Suprapubic skin (tissue), 4 donors: ENCODE results near the gene GUCY2F. TPM values are rescaled to one million over a fixed set of nuclear protein-coding genes. Genes with fewer than 3 reads are reported as not detected.

Experiments
- DNase-seq, 2 donors: peaks; one replicate each; pipeline ENCODE4 v3.0.0-alpha.2; 2019; ENCODE audit warnings: low spot score in 2 of 2
- H3K27ac ChIP-seq: fragments of 200-600 bp; sonication (generic); one replicate; pipeline ENCODE4 v1.5.1; 2019
- H3K27me3 ChIP-seq: fragments of 200-600 bp; sonication (generic); one replicate; pipeline ENCODE4 v1.5.1; 2019
- H3K36me3 ChIP-seq: fragments of 200-600 bp; sonication (generic); one replicate; pipeline ENCODE4 v1.5.1; 2019
- H3K4me1 ChIP-seq: fragments of 200-600 bp; sonication (generic); one replicate; pipeline ENCODE4 v1.5.1; 2019
- H3K4me3 ChIP-seq: fragments of 200-600 bp; sonication (generic); one replicate; pipeline ENCODE4 v1.5.1; 2019; ENCODE audit warnings: mild to moderate bottlenecking
- H3K9me3 ChIP-seq: fragments of 200-600 bp; sonication (generic); one replicate; pipeline ENCODE4 v1.5.1; 2019
- CTCF ChIP-seq, 2 donors: fragments of 200-600 bp in 1 of 2; fragments of 450-650 bp in 1 of 2; sonication (generic) in 1 of 2; IDR thresholded peaks; one replicate each; pipeline ENCODE4 v1.5.1; 2016 to 2019; ENCODE audit warnings: antibody characterized with exemption in 2 of 2, mild to moderate bottlenecking in 1 of 2, moderate library complexity in 1 of 2
- EP300 ChIP-seq: sonication (generic); formaldehyde crosslinking; IDR thresholded peaks from one replicate; pipeline ENCODE4 v1.6.1; 2017; ENCODE audit warnings: antibody characterized with exemption
- POLR2A ChIP-seq, 2 donors: fragments of 450-650 bp; IDR thresholded peaks; one replicate each; pipeline ENCODE4 v1.6.1; 2017; ENCODE audit warnings: antibody characterized with exemption in 2 of 2, mild to moderate bottlenecking in 2 of 2, moderate library complexity in 2 of 2
- POLR2AphosphoS5 ChIP-seq, 3 donors: sonication (generic); formaldehyde crosslinking; IDR thresholded peaks; one replicate each; pipeline ENCODE4 v1.6.1; 2017; ENCODE audit warnings: antibody characterized with exemption in 3 of 3
- WGBS: methylation state at CpG from one replicate; pipeline ENCODE4 v1.1.5; 2018; 5-methylcytosine and 5-hydroxymethylcytosine counted together
- total RNA-seq, 4 donors: library from RNA; depleted of rRNA; stranded (reverse); fragments of >200 nt; gene quantifications; one replicate each; pipeline ENCODE4 v1.1.0, GENCODE V29; 2016

Gene GUCY2F
- total RNA-seq, 4 donors from 2014 or later = not detected

GRCh38 chrX:109372716-109373115, 109.2 kb downstream of the GUCY2F start:
- no peaks in the 10 kb centered on the region for H3K4me1 ChIP-seq
- WGBS = 83% methylated on average over 2 of the region's 2 CpGs
- no peak for DNase-seq
- no peaks in the 10 kb centered on the region for H3K9me3 ChIP-seq
- H3K27ac ChIP-seq = no peak overlapping the region
- no peaks in the 10 kb centered on the region for H3K27me3 ChIP-seq
- H3K4me3 ChIP-seq = no peak overlapping the region
- no peaks in the 10 kb centered on the region for H3K36me3 ChIP-seq
- TF ChIP-seq POLR2A (IDR thresholded peaks at IDR 0.05) (no peak), POLR2AphosphoS5 (IDR thresholded peaks at IDR 0.05) (no peak), CTCF (IDR thresholded peaks at IDR 0.05) (no peak), EP300 (no peak)

GRCh38 chrX:109372291-109372690, 109.6 kb downstream of the GUCY2F start:
- DNase-seq = no peak
- H3K36me3 ChIP-seq = no peaks in the 10 kb centered on the region
- H3K27ac ChIP-seq = no peak overlapping the region
- H3K27me3 ChIP-seq = no peaks in the 10 kb centered on the region
- no peak overlapping the region for H3K4me3 ChIP-seq
- H3K4me1 ChIP-seq = no peaks in the 10 kb centered on the region
- 10% methylated on average over 1 of the region's 1 CpG for WGBS
- TF ChIP-seq POLR2A (IDR thresholded peaks at IDR 0.05) (no peak), POLR2AphosphoS5 (IDR thresholded peaks at IDR 0.05) (no peak), CTCF (IDR thresholded peaks at IDR 0.05) (no peak), EP300 (no peak)
- H3K9me3 ChIP-seq = no peaks in the 10 kb centered on the region

GRCh38 chrX:109362101-109362500, 119.8 kb downstream of the GUCY2F start:
- H3K9me3 ChIP-seq = no peaks in the 10 kb centered on the region
- no peaks in the 10 kb centered on the region for H3K27me3 ChIP-seq
- WGBS = 44% methylated on average over 4 of the region's 4 CpGs
- no peaks in the 10 kb centered on the region for H3K4me1 ChIP-seq
- no peaks in the 10 kb centered on the region for H3K36me3 ChIP-seq
- no peak overlapping the region for H3K27ac ChIP-seq
- DNase-seq = no peak
- H3K4me3 ChIP-seq = no peak overlapping the region
- no peak for TF ChIP-seq POLR2A (IDR thresholded peaks at IDR 0.05)

GRCh38 chrX:109360301-109360700, 121.6 kb downstream of the GUCY2F start:
- no peaks in the 10 kb centered on the region for H3K4me1 ChIP-seq
- no peaks in the 10 kb centered on the region for H3K27me3 ChIP-seq
- H3K27ac ChIP-seq = no peak overlapping the region
- H3K9me3 ChIP-seq = no peaks in the 10 kb centered on the region
- no peak for TF ChIP-seq POLR2A (IDR thresholded peaks at IDR 0.05)
- no peak for TF ChIP-seq POLR2AphosphoS5 (IDR thresholded peaks at IDR 0.05)
- no peak for TF ChIP-seq CTCF (IDR thresholded peaks at IDR 0.05)
- no peak for TF ChIP-seq EP300
- H3K4me3 ChIP-seq = no peak overlapping the region
- 49% methylated on average over 3 of the region's 3 CpGs for WGBS
- no peaks in the 10 kb centered on the region for H3K36me3 ChIP-seq
- no peak for DNase-seq

GRCh38 chrX:109357706-109358105, 124.2 kb downstream of the GUCY2F start:
- 87% methylated on average over 3 of the region's 3 CpGs for WGBS
- Histone ChIP-seq H3K36me3 (no peaks in the 10 kb centered on the region), H3K4me1 (no peaks in the 10 kb centered on the region), H3K27ac (no peak overlapping the region), H3K27me3 (no peaks in the 10 kb centered on the region), H3K4me3 (no peak overlapping the region), H3K9me3 (no peaks in the 10 kb centered on the region)
- TF ChIP-seq POLR2A (IDR thresholded peaks at IDR 0.05) (no peak), POLR2AphosphoS5 (IDR thresholded peaks at IDR 0.05) (no peak), EP300 (no peak), CTCF (IDR thresholded peaks at IDR 0.05) (no peak)
- DNase-seq = no peak

- WGBS = 35% methylated on average over 3 of the region's 3 CpGs
Measured at GRCh38 chrX:109356684-109357083, 125.2 kb downstream of the GUCY2F start.

More at GRCh38 chrX:109356684-109357083, 125.2 kb downstream of the GUCY2F start:
- H3K4me3 ChIP-seq = no peak overlapping the region
- no peak for DNase-seq
- no peaks in the 10 kb centered on the region for H3K9me3 ChIP-seq
- TF ChIP-seq EP300 (no peak), CTCF (IDR thresholded peaks at IDR 0.05) (no peak), POLR2AphosphoS5 (IDR thresholded peaks at IDR 0.05) (no peak), POLR2A (IDR thresholded peaks at IDR 0.05) (no peak)
- H3K27me3 ChIP-seq = no peaks in the 10 kb centered on the region
- H3K27ac ChIP-seq = no peak overlapping the region
- H3K36me3 ChIP-seq = no peaks in the 10 kb centered on the region
- no peaks in the 10 kb centered on the region for H3K4me1 ChIP-seq
